NCI-H1092 (cell line): ENCODE data around the gene DIS3.
"Not testable (repeated sequence)": the region's sequence is repeated elsewhere in the genome, so short reads cannot be mapped to it uniquely, and the experiment has no call there.

ENCODE experiments used
- DNase-seq: peaks from one replicate; lab custom pipeline; 2025; lab: John Stamatoyannopoulos, UW

Gene DIS3

GRCh38 chr13:72751220-72751619 lies 30.5 kb downstream of the DIS3 start:
- no peak for DNase-seq

DNA sequence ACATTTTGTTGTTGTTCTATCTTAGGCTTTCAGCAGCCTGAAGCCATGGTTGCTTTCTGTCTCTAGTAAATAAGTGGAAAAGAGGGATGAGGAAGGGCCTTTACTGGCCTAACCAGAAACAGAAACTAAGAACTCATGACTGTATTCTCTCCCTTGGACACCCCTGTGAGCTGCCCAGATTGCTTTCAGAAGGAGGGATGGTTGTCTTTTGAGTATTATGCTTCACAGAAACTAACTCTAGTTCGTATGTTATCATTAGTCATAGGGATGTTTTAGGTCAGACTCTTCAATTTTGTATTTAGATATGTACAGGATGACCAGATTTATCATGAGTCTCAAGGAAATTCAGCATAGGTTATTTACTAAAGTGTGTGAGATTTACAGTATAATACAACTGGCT lies 36.4 kb downstream of the DIS3 start:
- no peak for DNase-seq

GRCh38 chr13:72740015-72740414 lies 41.7 kb downstream of the DIS3 start:
- no peak for DNase-seq

GRCh38 chr13:72737033-72737432 lies 44.7 kb downstream of the DIS3 start:
- no peak for DNase-seq

DNA sequence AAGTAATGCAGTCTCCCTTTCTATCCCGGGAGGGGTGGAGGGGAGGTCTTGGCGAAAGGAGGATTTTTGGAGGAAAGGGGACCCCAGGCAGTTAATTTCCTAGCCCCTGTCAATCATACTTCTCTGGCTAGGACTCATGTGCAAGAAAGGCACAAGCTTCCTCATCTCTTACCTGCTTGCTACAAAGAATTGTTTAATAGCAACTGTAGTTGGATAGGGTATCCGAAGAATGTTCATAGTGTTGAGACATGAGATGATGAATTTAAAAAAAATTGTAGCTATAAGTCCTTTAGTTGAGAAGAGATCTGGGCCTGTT lies 53.5 kb downstream of the DIS3 start:
- no peak for DNase-seq

- DNase-seq, result peak; percentile 98
Measured at GRCh38 chr13:72727417-72728289, 54.0 kb downstream of the DIS3 start, which contains the start of the genes BORA and MZT1. TSS of gene BORA (plus strand) at chr13:72727923. CDS start at chr13:72728941, 1,018 bp downstream. TSS of gene MZT1 (minus strand) at chr13:72727629. CDS start at chr13:72727602, 27 bp downstream.

DNA sequence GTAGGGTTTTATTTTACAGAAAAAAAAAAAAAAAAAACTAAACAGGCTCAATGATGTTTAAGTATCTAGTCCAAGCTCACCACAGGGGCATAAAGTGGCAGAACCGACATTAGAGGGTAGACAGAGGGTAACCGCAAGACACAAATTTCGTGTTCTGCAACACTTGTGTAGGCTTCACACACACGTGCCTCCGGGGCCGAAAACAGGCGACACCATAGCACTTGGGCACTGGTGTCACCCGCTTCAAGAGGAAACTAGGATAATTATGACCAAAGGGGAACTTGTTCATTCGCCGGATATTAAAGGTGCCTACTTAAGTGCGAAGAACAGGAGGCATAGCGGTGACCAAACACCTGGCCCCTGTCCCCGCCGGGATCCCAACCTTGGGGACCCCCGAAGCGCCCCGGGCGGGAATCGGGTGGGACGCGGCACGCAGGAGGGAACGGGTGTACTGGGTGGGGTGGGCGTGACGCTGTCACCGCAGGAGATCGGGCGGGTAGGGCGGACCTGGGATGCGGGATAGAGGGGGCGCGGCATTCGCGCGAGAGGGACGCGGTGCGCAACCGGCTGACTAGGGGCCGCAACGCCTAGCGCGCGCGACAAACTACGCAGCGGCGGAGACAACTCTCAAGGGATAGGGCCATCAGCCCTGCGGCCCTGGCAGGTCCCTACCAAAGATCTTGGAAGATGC lies 54.8 kb downstream of the DIS3 start:
- DNase-seq, result peak; percentile 58

GRCh38 chr13:72726185-72726584 lies 55.5 kb downstream of the DIS3 start:
- DNase-seq, result not testable (repeated sequence)

GRCh38 chr13:72716776-72717175 lies 64.9 kb downstream of the DIS3 start:
- no peak for DNase-seq
